Right forelimb (tissue), 1 donor: ENCODE results near the gene ANKRD33B.
"Not testable (repeated sequence)": the region's sequence is repeated elsewhere in the genome, so short reads cannot be mapped to it uniquely, and the experiment has no call there.

Experiments
- DNase-seq: peaks from one replicate; pipeline ENCODE4 v3.0.0-alpha.2; 2018

ANKRD33B gene

DNA sequence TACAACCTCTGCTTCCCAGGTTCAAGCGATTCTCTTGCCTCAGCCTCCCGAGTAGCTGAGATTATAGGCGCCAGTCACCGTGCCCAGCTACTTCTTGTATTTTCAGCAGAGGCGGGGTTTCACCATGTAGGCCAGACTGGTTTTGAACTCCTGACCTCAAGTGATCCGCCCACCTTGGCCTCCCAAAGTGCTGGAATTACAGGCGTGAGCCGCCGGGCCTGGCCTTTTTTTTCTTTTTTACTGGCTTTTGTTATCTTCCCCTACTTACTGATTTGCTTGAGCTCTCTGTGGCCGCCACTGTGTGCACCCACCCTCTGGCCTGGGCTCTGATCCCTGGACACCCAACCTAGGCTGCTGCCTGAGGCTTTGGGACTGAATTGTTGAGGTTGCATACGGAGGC, 60.3 kb downstream of the ANKRD33B start:
- DNase-seq, result peak; percentile 25

DNA sequence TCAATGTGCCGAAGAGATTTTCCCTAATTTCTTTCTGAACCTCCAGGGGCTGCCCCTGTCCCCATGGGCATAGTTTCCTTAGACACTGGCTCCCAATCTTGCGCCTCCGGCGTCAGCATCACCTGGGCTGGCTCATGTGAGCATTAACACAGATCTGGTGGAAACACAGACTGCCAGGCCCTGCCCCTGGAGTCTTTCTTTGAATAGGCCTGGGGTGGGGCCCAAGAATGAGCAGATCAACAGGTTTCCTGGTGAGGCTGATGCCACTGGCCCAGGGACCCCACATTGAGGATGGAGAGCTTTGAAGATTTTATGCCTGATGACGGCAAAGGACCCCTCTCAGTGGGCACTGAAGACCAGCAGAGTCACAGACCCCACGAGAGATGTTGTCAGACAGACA, 60.8 kb downstream of the ANKRD33B start:
- DNase-seq, result peak; percentile 29

DNA sequence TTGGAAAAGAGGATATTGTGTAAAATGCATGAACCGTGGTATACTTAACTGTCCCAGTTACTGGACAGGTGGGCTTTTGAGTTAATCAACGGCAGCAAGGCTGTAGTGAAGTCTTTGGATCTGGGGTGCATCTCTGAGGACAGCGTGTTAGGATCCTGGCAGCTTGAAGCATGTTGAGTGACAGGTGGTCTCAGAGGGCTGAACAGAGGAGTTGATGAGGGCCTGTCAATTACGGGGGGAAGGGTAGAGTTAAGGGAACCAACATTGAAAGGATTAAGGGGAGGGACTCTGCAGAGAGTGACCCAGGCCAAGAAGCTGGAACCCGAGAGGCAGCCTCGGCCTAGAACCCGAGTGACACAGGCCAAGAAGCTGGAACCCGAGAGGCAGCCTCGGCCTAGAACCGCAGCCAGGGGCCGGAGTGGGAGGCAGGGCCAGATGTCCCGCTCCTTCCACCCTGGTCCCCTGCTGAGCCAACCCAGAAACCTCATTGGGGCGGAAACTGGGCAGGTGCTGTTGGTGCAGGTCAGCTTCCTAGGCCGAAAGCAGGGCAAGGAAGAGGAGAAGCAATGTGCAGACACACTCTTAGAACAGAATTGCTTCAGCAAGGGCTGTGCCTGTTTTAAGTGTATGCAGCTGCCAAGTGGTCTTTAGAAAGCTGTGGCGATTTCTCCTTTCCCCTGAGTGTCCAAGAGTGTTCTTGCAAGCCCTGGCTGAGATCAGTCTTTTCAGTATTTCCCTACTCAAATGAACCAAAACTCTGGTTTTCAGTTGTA, 62.0 kb downstream of the ANKRD33B start:
- DNase-seq, result peak; percentile 40

DNA sequence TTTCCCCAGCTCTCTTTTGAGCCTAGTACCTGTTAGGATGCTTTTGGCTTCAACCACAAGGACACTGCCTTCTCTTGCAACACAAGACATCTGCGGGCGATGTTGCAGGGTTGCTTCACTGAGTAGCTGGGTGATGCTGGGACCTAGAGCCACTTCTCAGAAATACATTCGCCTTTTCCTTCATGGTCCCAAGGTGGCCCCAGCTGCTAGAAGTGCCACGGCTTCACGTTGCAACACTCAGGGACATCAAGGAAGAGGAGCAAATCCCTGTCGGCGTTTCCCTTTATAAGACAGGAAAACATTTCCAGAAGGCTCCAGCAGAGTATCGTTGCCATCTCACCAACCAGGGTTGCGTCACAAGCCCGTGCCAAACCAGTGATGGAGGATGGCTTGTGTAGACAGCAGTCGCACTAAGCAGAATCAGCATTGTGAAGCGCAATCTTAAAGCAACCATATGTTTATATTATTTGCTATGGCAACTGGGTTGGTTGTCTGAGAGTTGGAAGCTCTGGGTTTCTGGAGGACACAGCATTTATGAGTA, 62.7 kb downstream of the ANKRD33B start:
- DNase-seq, result peak; percentile 34

DNA sequence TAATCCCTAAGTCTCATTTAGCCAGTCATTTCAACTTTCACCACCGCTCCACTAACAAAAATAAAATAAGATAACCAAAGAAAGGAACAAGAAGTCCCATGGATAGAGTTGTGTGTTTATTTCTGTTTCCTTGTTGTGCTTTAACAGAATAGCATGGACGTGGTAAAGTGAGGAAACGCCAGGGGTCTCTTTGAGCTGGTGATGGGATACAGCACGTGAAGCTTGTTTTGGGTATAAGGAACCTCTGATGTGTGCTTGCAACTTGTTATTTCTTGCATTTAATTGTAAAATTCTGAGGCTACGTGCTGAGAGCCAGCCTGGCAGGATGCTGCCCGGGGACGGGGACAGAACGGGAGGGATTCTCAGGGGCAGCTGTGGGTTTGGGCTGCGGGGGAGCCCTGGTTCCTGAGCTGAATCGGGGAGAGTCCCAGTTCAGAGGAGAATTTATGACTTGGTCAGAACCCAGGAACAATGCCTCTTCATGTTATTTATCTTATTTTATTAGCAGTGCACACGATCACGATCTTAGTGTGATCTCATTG, 63.4 kb downstream of the ANKRD33B start:
- DNase-seq, result peak; percentile 45

DNA sequence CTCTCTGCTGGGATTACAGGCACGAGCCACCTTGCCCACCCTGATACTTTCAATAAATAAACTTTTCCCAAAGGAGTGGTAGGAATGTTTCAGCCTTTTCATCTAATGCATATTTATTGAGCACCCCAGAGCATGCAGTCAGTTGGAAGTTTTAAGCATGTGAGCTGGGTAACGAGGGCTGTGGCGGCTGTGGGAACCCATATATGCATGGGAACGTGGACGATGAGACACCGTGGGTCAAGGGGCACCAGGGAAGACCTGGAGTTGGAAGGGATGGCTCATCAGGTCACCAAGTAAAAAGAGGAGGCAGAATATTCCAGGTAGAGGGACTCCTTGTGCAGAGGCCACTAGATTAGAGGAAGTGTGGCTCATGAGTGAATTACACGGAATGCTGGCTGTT, 64.7 kb downstream of the ANKRD33B start:
- no peak for DNase-seq

GRCh38 chr5:10629682-10630081, 65.8 kb downstream of the ANKRD33B start:
- DNase-seq, result no peak

DNA sequence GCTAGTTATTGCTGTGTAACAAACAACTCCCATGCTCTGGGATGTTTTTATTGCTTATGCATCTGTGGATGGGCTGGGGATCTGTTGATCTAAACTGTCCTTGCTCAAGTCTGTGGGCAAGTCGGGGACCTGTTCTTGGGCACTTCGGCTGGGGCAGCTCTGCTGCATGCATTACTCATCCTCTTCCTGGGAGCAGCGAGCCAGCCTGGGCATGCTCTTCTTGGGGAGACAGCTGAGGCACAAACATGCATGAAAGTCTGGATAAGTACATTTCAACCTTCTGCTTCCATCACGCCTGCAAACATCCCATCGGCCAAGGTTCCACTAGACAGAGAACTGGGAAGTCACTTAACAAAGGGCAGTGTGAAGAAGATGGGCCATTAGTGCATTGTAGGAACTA, 66.3 kb downstream of the ANKRD33B start:
- DNase-seq, result no peak

DNA sequence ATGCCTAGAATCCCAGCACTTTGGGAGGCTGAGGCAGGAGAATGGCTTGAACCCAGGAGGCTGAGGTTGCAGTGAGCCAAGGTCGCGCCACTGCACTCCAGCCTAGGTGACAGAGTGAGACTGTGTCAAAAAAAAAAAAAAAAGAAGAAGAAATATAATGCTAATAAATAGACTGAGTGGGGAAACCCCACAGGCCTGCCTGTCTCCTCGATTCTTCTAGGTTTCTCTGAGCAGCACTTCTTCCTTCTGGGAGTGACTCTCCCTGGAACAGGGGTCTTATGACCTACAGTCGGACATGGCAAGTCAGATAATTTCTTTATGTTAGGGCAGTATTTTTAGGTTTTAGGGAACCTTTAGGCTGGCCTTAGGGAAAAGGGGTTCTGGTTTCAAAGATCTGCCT, 66.9 kb downstream of the ANKRD33B start:
- not testable (repeated sequence) for DNase-seq

- DNase-seq, result no peak
These were observed 67.6 kb downstream of the ANKRD33B start for GRCh38 chr5:10631316-10631996.

- DNase-seq, result no peak
These were observed 68.4 kb downstream of the ANKRD33B start for GRCh38 chr5:10632110-10632761.

DNA sequence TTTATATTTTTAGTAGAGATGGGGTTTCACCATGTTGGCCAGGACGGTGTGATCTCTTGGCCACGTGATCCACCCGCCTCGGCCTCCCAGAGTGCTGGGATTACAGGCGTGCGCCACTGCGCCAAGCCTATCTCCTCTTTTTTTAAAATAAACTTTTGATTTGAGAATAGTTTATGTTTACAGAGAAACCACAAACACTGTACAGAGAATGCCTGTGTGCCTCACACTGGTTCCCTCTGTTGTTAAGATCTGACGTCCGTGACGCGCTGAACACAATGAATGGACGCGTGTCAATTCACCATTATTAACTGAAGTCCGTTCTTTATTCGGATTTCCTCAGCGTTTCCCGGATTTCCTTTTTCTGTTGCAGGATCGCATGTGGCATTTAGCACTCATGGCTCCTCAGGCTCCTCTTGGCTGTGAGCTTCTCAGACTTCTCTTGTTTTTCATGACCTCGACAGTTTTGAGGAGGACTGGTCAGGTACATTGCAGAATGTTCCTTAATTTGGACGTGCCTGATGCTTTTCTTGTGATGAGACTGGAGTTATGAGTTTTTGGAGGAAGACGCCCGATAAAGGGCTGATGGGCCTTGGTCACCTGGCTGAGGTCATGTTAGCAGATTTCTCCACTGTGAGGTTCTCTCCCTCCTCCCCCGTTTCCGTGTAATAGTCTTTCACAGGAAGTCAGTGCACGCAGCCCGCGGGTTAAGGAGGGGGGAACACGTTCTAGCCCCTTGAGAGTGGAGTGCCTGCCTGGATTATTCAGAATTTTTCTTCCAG, 69.6 kb downstream of the ANKRD33B start:
- DNase-seq, result peak; percentile 12

- DNase-seq, result peak; percentile 19
These were observed 70.2 kb downstream of the ANKRD33B start for GRCh38 chr5:10634050-10634449.

DNA sequence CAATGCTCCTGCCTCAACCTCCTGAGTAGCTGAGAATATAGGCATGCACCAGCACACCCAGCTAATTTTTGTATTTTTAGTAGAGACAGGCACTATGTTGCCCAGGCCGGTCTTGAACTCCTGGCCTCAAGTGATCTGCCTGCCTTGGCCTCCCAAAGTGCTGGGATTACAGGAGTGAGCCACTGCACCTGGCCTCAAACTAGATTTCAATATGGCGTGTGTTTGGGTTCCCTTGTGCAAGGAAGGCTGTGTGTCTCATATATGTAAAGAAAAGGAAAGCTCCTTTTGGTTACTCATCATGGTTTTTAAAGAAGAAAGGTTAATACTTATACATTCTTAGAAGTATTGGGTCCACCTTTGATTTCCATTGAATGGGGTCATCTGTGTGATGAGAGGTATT, 70.7 kb downstream of the ANKRD33B start:
- no peak for DNase-seq

- peak; percentile 15 for DNase-seq
These were observed 71.5 kb downstream of the ANKRD33B start for GRCh38 chr5:10635257-10635866.

- no peak for DNase-seq
These were observed 72.0 kb downstream of the ANKRD33B start for GRCh38 chr5:10635867-10636350.

GRCh38 chr5:10636363-10637142, 72.7 kb downstream of the ANKRD33B start:
- peak; percentile 30 for DNase-seq

GRCh38 chr5:10637944-10638343, 74.1 kb downstream of the ANKRD33B start:
- peak; percentile 13 for DNase-seq

GRCh38 chr5:10638723-10639122, 74.9 kb downstream of the ANKRD33B start:
- DNase-seq, result peak; percentile 2

GRCh38 chr5:10639846-10640368, 76.0 kb downstream of the ANKRD33B start:
- no peak for DNase-seq

GRCh38 chr5:10642367-10642766, 78.5 kb downstream of the ANKRD33B start:
- peak; percentile 12 for DNase-seq
